ENCODE measurements around the gene DMD. TPM values are rescaled to one million over a fixed set of nuclear protein-coding genes. Genes with fewer than 3 reads are reported as not detected.

DMD gene
- total and polyA plus RNA-seq, 2 of the 8 experiments (the other 6 are each of a cell fraction or from before 2014, with no cell fraction given) = 4.8 to 7.4 TPM

- no peak overlapping the region for H3K23ac ChIP-seq (ENCODE audit: insufficient read length)
- no peaks in the 10 kb centered on the region for H3K9me3 ChIP-seq (ENCODE audit: insufficient read depth in 2 of 2, low read depth in 1 of 2, low read length in 1 of 2)
- no peak for DNase-seq (ENCODE audit: low read depth in 1 of 2, low spot score in 2 of 2)
- no peaks in the 10 kb centered on the region for H3K27me3 ChIP-seq (replicated peaks in 1 of 4; ENCODE audit: control insufficient read depth in 3 of 4, extremely low read depth in 1 of 4, insufficient read depth in 3 of 4, low read length in 3 of 4)
- H2BK120ac ChIP-seq (replicated peaks; ENCODE audit: low read depth, low read length) = no peak overlapping the region
- no peak overlapping the region for H4K91ac ChIP-seq (replicated peaks; ENCODE audit: insufficient read length, low read length)
- H3K27ac ChIP-seq (ENCODE audit: low read depth, low read length) = no peak overlapping the region
- H3K4me3 ChIP-seq (ENCODE audit: extremely low read depth in 1 of 4, insufficient read depth in 2 of 4, low read depth in 3 of 4, low read length in 4 of 4) = no peak overlapping the region
- H3K23me2 ChIP-seq (ENCODE audit: low read depth, low read length) = no peaks in the 10 kb centered on the region
- H2BK20ac ChIP-seq (ENCODE audit: low read length) = no peak overlapping the region
- H3K18ac ChIP-seq (ENCODE audit: extremely low read depth, low read length) = no peak overlapping the region
- no peak overlapping the region for H3K56ac ChIP-seq (replicated peaks; ENCODE audit: insufficient read length, low read depth, low read length)
- no peaks in the 10 kb centered on the region for H4K20me1 ChIP-seq (replicated peaks in 1 of 2; ENCODE audit: control insufficient read depth in 1 of 2, insufficient read depth in 2 of 2, low read length in 2 of 2)
- no peak overlapping the region for H2AFZ ChIP-seq (ENCODE audit: low read length)
- H2BK15ac ChIP-seq (ENCODE audit: low read length) = no peak overlapping the region
- H3K4me2 ChIP-seq (ENCODE audit: insufficient read depth in 1 of 2, low read depth in 2 of 2, low read length in 2 of 2) = no peak overlapping the region
- no peak overlapping the region for H3K9ac ChIP-seq (replicated peaks in 1 of 4; ENCODE audit: extremely low read depth in 1 of 4, low read depth in 3 of 4, low read length in 3 of 4)
- no peak overlapping the region for H2AK5ac ChIP-seq (ENCODE audit: low read depth, low read length)
- no peak overlapping the region for H3K4ac ChIP-seq (replicated peaks; ENCODE audit: insufficient read length, low read depth, low read length)
- no peak for FAIRE-seq
- H4K5ac ChIP-seq (ENCODE audit: insufficient read length, low read depth, low read length) = no peak overlapping the region
- no peaks in the 10 kb centered on the region for H3K36me3 ChIP-seq (ENCODE audit: control insufficient read depth in 2 of 4, insufficient read depth in 4 of 4, low read length in 3 of 4)
- POLR2A ChIA-PET (ENCODE audit: partially characterized antibody) = no interaction called here
- CTCF ChIA-PET (ENCODE audit: partially characterized antibody) = interaction anchor here (0.6 to 0.7 kb wide), 2 partner anchors 13 to 648 kb away, joined by 3 to 4 read pairs; no protein-coding TSS in a partner anchor
- 83% methylated on average over 4 of the region's 4 CpGs; no CpG with 5 or more reads in 1 of the 2 experiments for WGBS, 2 experiments (ENCODE audit: extremely low coverage in 1 of 2, insufficient coverage in 1 of 2, insufficient read length in 1 of 2, insufficient replicate concordance in 2 of 2, low coverage in 1 of 2, low lambda C conversion rate in 2 of 2, missing lambda C conversion rate in 1 of 2)
- H3K79me1 ChIP-seq (ENCODE audit: low read depth, low read length) = no peaks in the 10 kb centered on the region
- H2BK12ac ChIP-seq (ENCODE audit: low read depth, low read length) = no peak overlapping the region
- H3K4me1 ChIP-seq (replicated peaks in 1 of 4; ENCODE audit: control insufficient read depth in 3 of 4, insufficient read depth in 4 of 4, low read length in 3 of 4) = no peaks in the 10 kb centered on the region
- no peak overlapping the region for H2BK5ac ChIP-seq (ENCODE audit: low read depth, low read length)
- no peak for TF ChIP-seq GABPA (IDR thresholded peaks at IDR 0.05; ENCODE audit: borderline replicate concordance, insufficient read depth, low read length)
- no peak for TF ChIP-seq ATF2 (IDR thresholded peaks at IDR 0.05; ENCODE audit: low read length)
- TF ChIP-seq KDM4A (IDR thresholded peaks at IDR 0.05; ENCODE audit: low read depth, low read length, severe bottlenecking) = no peak
- TF ChIP-seq HDAC6 (IDR thresholded peaks at IDR 0.05; ENCODE audit: low read depth, low read length) = no peak
- TF ChIP-seq SIN3A (conservative IDR thresholded peaks at IDR 0.05 in 1 of 2, IDR thresholded peaks at IDR 0.05 in 1 of 2; ENCODE audit: low read depth in 1 of 2, low read length in 2 of 2) = no peak
- H3K79me2 ChIP-seq (ENCODE audit: control insufficient read depth in 1 of 2, insufficient read depth in 2 of 2, low read length in 2 of 2) = no peaks in the 10 kb centered on the region
- no peak overlapping the region for H4K8ac ChIP-seq (ENCODE audit: extremely low read depth, insufficient read depth, low read length)
- H3K14ac ChIP-seq (ENCODE audit: insufficient read length) = no peak overlapping the region
These were observed 1746.9 kb downstream of the DMD start for GRCh38 chrX:31464306-31464915.

Measured in H1 (cell line).